ENCODE data around the gene FLT3.

DNA sequence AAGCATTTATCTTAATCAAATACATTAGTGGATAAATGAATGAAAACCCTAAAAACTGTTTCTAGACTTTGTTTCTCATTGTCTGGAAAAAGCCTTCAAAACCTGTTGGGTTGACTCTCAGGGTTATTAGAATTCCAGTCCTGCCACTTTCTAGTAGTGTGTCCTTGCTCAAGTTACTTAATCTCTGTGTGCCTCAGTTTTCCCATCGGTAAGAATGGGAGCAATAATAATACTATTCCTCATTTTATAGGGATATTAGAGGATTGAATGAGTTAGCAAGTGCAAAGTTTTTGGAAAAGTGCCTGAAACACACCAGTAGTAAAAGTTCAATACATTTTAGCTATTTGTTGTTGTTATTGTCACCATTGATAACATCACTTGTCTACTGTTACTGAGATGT is 114.8 kb downstream of the FLT3 start:
- no peak for TF ChIP-seq TCF12 (IDR thresholded peaks at IDR 0.05; ENCODE audit: low read depth)
- TF ChIP-seq, protein P1, sequence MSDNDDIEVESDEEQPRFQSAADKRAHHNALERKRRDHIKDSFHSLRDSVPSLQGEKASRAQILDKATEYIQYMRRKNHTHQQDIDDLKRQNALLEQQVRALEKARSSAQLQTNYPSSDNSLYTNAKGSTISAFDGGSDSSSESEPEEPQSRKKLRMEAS (IDR thresholded peaks at IDR 0.05), result no peak
- TF ChIP-seq, protein P2, sequence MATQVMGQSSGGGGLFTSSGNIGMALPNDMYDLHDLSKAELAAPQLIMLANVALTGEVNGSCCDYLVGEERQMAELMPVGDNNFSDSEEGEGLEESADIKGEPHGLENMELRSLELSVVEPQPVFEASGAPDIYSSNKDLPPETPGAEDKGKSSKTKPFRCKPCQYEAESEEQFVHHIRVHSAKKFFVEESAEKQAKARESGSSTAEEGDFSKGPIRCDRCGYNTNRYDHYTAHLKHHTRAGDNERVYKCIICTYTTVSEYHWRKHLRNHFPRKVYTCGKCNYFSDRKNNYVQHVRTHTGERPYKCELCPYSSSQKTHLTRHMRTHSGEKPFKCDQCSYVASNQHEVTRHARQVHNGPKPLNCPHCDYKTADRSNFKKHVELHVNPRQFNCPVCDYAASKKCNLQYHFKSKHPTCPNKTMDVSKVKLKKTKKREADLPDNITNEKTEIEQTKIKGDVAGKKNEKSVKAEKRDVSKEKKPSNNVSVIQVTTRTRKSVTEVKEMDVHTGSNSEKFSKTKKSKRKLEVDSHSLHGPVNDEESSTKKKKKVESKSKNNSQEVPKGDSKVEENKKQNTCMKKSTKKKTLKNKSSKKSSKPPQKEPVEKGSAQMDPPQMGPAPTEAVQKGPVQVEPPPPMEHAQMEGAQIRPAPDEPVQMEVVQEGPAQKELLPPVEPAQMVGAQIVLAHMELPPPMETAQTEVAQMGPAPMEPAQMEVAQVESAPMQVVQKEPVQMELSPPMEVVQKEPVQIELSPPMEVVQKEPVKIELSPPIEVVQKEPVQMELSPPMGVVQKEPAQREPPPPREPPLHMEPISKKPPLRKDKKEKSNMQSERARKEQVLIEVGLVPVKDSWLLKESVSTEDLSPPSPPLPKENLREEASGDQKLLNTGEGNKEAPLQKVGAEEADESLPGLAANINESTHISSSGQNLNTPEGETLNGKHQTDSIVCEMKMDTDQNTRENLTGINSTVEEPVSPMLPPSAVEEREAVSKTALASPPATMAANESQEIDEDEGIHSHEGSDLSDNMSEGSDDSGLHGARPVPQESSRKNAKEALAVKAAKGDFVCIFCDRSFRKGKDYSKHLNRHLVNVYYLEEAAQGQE (IDR thresholded peaks at IDR 0.05; ENCODE audit: low read depth), result no peak
- no peak for TF ChIP-seq EP300 (IDR thresholded peaks at IDR 0.05; ENCODE audit: borderline replicate concordance)

Measured in Ishikawa (cell line).